Panc1 (cell line): ENCODE results near the gene HPN. TPM values are rescaled to one million over a fixed set of nuclear protein-coding genes. Genes with fewer than 3 reads are reported as not detected.

ENCODE experiments used
- ATAC-seq: fragments of 200-7000 bp; cut with Tn5 transposase; 2 replicates; pipeline ENCODE4 v1.9.1; 2020; ENCODE audit warnings: mild to moderate bottlenecking, moderate library complexity
- BruUV-seq: library from RNA; stranded (reverse); fragments of 400-500 nt; replicated peaks from 2 replicates; lab custom pipeline; 2021; lab: Mats Ljungman, UMichigan
- CTCF ChIA-PET: fragments of 300-600 bp; sonication (Branson Sonifier 250); formaldehyde crosslinking; loops from one replicate; lab custom pipeline; 2022; ENCODE audit warnings: antibody characterized with exemption; lab: Charles Lee
- POLR2A ChIA-PET: fragments of 300-600 bp; sonication (Branson Sonifier 250); formaldehyde crosslinking; loops from one replicate; lab custom pipeline; 2022; ENCODE audit warnings: antibody characterized with exemption; lab: Charles Lee
- DNase-seq: peaks from one replicate; pipeline ENCODE4 v3.0.0-alpha.2; 2010; ENCODE audit warnings: low read depth, low spot score
- H3K27ac ChIP-seq: 2 replicates; pipeline ENCODE4 v1.5.1; 2011; ENCODE audit warnings: mild to moderate bottlenecking, low read length, inconsistent platforms
- H3K27me3 ChIP-seq: fragments of 200-500 bp; sonication (Bioruptor generic); 2 replicates; pipeline ENCODE4 v1.6.0; 2014; ENCODE audit warnings: low read length, inconsistent platforms; ENCODE audit not compliant: control insufficient read depth, insufficient read depth
- H3K36me3 ChIP-seq: fragments of 200-500 bp; sonication (Bioruptor generic); 2 replicates; pipeline ENCODE4 v1.5.1; 2014; ENCODE audit warnings: inconsistent platforms, mild to moderate bottlenecking, low read length, moderate library complexity; ENCODE audit not compliant: control insufficient read depth, insufficient read depth
- H3K4me1 ChIP-seq: 2 replicates; pipeline ENCODE4 v1.5.1; 2011; ENCODE audit warnings: inconsistent platforms, mild to moderate bottlenecking, low read length, moderate library complexity; ENCODE audit not compliant: control insufficient read depth, insufficient read depth
- H3K4me3 ChIP-seq, 2 experiments: 2 replicates each; pipeline ENCODE4 v1.5.1; 2011 to 2012; ENCODE audit warnings: low read depth in 2 of 2, low read length in 2 of 2, mild to moderate bottlenecking in 2 of 2, inconsistent platforms in 1 of 2, moderate library complexity in 1 of 2
- H3K9me3 ChIP-seq: fragments of 200-500 bp; sonication (Bioruptor generic); 2 replicates; pipeline ENCODE4 v1.5.1; 2014; ENCODE audit warnings: low read depth, mild to moderate bottlenecking, inconsistent platforms, low read length, moderate library complexity; ENCODE audit not compliant: control insufficient read depth, insufficient read depth
- POLR2AphosphoS5 ChIP-seq: IDR thresholded peaks from 2 replicates; pipeline ENCODE4 v1.6.1; 2012; ENCODE audit warnings: mild to moderate bottlenecking, low read depth, low read length, moderate library complexity
- SIN3A ChIP-seq: IDR thresholded peaks from 2 replicates; pipeline ENCODE4 v1.6.1; 2012; ENCODE audit warnings: low read depth, mild to moderate bottlenecking, low read length, moderate library complexity, borderline replicate concordance; ENCODE audit not compliant: insufficient read depth
- TCF7L2 ChIP-seq: IDR thresholded peaks from 2 replicates; pipeline ENCODE4 v1.6.1; 2011; ENCODE audit warnings: mild to moderate bottlenecking, low read depth, low read length, inconsistent platforms
- in situ Hi-C: cut with HindIII; loops from 2 replicates; pipeline ENCODE4 v1.10.0; 2016; ENCODE audit warnings: low sequenced_read_pairs, low pct_unique_long_range_greater_than_20kb
- intact Hi-C: fragments of 100-400 bp; cut with micrococcal nuclease; formaldehyde crosslinking; loops from one replicate; pipeline ENCODE4 v1.10.0; 2022; ENCODE audit not compliant: unreplicated experiment
- total RNA-seq: library from RNA; stranded (reverse); gene quantifications from one replicate; pipeline ENCODE4 v1.2.1, GENCODE V29; 2021; ENCODE audit not compliant: unreplicated experiment
- TF ChIP-seq, protein P1 (sequence below), 2 experiments: IDR thresholded peaks; 2 replicates each; pipeline ENCODE4 v1.6.1; 2011 to 2012; ENCODE audit warnings: low read depth in 2 of 2, control low read depth in 1 of 2, low read length in 1 of 2, mild to moderate bottlenecking in 1 of 2, moderate library complexity in 1 of 2; ENCODE audit not compliant: insufficient read depth in 1 of 2
- TF ChIP-seq, protein P2 (sequence below): fragments of 450-650 bp; IDR thresholded peaks from 2 replicates; pipeline ENCODE4 v1.5.1; 2017; ENCODE audit warnings: mild to moderate bottlenecking

HPN gene
- total RNA-seq, 1 experiment from 2014 or later: 0.08 TPM

DNA sequence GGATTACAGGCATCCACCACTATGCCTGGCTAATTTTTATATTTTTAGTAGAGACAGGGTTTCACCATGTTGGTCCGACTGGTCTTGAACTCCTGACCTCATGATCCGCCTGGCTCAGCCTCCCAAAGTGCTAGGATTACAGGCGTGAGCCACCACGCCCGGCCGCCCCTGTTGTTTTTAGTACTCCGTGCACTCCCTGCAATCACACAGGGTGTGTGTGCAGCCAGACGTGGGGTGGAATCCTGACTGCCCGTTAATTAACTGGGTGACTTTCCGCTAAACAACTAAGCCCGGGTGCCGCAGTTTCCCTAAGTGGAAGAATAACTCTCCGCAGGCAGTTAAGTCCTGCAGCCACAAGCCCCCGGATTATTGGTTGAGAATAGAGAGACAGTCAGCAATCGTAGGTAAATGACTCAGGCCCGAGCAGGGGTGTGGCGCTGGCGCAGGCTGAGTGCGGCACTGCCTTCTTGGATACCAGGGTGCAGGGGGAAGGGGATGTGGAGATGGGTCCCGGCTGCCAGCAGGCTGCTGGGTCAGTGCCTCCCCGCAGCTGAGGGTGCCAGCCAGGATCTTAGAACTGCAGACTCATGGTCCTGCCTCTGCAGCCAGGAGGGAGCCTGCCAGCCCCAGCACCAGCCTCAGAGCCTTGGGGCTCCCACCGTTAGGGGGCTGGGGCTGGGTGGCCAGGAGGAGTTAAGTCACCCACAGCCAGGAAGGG is 68.0 kb downstream of the HPN start:
- DNase-seq (no peak), ATAC-seq (peak; percentile 19; the same call in 1 of the 2 replicates)
- Histone ChIP-seq H3K4me3 (no peak overlapping the region), H3K9me3 (no peaks in the 10 kb centered on the region), H3K4me1 (no peaks in the 10 kb centered on the region), H3K36me3 (no peaks in the 10 kb centered on the region), H3K27me3 (no peaks in the 10 kb centered on the region), H3K27ac (no peak overlapping the region)
- in situ Hi-C loops: no loop called here
- TF ChIP-seq, protein P1, sequence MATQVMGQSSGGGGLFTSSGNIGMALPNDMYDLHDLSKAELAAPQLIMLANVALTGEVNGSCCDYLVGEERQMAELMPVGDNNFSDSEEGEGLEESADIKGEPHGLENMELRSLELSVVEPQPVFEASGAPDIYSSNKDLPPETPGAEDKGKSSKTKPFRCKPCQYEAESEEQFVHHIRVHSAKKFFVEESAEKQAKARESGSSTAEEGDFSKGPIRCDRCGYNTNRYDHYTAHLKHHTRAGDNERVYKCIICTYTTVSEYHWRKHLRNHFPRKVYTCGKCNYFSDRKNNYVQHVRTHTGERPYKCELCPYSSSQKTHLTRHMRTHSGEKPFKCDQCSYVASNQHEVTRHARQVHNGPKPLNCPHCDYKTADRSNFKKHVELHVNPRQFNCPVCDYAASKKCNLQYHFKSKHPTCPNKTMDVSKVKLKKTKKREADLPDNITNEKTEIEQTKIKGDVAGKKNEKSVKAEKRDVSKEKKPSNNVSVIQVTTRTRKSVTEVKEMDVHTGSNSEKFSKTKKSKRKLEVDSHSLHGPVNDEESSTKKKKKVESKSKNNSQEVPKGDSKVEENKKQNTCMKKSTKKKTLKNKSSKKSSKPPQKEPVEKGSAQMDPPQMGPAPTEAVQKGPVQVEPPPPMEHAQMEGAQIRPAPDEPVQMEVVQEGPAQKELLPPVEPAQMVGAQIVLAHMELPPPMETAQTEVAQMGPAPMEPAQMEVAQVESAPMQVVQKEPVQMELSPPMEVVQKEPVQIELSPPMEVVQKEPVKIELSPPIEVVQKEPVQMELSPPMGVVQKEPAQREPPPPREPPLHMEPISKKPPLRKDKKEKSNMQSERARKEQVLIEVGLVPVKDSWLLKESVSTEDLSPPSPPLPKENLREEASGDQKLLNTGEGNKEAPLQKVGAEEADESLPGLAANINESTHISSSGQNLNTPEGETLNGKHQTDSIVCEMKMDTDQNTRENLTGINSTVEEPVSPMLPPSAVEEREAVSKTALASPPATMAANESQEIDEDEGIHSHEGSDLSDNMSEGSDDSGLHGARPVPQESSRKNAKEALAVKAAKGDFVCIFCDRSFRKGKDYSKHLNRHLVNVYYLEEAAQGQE (IDR thresholded peaks at IDR 0.05; ENCODE audit: insufficient read depth in 1 of 2, low read depth in 2 of 2, low read length in 1 of 2): no peak
- TF ChIP-seq TCF7L2 (no peak), POLR2AphosphoS5 (no peak), SIN3A (no peak)
- TF ChIP-seq, protein P2, sequence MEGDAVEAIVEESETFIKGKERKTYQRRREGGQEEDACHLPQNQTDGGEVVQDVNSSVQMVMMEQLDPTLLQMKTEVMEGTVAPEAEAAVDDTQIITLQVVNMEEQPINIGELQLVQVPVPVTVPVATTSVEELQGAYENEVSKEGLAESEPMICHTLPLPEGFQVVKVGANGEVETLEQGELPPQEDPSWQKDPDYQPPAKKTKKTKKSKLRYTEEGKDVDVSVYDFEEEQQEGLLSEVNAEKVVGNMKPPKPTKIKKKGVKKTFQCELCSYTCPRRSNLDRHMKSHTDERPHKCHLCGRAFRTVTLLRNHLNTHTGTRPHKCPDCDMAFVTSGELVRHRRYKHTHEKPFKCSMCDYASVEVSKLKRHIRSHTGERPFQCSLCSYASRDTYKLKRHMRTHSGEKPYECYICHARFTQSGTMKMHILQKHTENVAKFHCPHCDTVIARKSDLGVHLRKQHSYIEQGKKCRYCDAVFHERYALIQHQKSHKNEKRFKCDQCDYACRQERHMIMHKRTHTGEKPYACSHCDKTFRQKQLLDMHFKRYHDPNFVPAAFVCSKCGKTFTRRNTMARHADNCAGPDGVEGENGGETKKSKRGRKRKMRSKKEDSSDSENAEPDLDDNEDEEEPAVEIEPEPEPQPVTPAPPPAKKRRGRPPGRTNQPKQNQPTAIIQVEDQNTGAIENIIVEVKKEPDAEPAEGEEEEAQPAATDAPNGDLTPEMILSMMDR: no peak
- intact Hi-C loops: no loop called here
- POLR2A ChIA-PET: no interaction called here
- no TSS peak for BruUV-seq
- CTCF ChIA-PET: no interaction called here

DNA sequence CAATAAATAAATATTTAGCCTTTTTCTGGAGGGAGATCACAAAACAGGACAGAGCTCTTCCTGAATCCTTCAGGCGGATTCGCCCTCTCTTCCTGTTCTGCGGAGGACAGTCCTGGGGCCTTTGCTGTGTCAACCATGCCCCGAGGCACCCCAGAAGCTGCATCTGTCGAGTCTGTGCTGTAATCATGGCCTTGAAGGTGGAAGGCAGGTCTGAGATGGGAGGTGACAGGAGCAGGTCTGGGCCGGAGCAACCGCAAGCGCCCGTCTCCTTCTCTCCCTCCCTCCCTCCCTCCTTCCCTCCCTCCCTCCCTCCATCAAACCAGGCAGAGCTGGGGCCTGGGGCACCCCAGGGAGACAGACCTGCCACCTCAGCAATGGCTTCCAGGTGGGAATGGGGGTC is 69.5 kb downstream of the HPN start:
- BruUV-seq: no TSS peak
- Histone ChIP-seq H3K9me3 (no peaks in the 10 kb centered on the region), H3K4me1 (no peaks in the 10 kb centered on the region), H3K36me3 (no peaks in the 10 kb centered on the region), H3K27me3 (no peaks in the 10 kb centered on the region), H3K27ac (no peak overlapping the region), H3K4me3 (no peak overlapping the region)
- ChIA-PET CTCF (no interaction called here), POLR2A (no interaction called here)
- TF ChIP-seq POLR2AphosphoS5: no peak
- no peak for TF ChIP-seq TCF7L2
- no peak for TF ChIP-seq SIN3A
- TF ChIP-seq, protein P2: no peak
- TF ChIP-seq, protein P1 (IDR thresholded peaks at IDR 0.05; ENCODE audit: insufficient read depth in 1 of 2, low read depth in 2 of 2, low read length in 1 of 2): no peak
- intact Hi-C loops: no loop called here
- no peak for DNase-seq
- no peak for ATAC-seq
- in situ Hi-C loops: no loop called here
